Measurements from ENCODE around the gene KCNH8. TPM values are rescaled to one million over a fixed set of nuclear protein-coding genes. Genes with fewer than 3 reads are reported as not detected.

KCNH8 gene
- total RNA-seq, 2 experiments from 2014 or later = not detected

DNA sequence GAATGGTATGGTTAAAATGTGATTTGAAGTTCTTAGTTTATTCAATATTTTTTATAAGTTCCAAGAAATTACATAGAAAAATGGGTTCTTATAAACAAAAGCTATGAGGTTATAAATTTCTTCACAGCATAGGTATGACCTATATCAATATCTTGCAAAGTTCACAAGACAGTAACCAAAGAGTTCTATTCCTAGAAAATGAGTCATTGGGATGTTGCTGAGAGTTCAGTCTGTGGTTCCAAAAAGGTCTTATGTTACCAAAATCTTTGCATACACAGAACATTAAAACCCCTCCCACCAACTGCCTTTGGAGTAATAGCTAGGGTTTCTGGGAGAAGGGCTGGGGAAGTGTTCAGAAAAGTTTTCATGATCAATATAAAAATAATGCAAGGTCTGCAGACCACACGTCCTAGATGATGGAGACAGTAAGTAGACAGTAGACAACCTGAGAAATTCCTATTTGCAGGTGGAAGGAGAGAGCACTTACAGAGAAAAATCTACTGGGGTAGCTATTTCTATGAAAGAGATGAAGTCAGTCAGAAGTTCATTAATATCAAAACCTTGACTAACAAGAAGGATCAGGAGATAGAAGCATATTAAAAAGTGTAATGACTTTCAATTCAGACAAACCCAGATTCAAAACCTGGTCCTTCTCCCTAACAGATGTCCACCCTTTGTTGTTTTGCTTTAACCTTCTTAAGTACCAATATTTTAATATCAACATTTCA is 279.3 kb downstream of the KCNH8 start:
- intact Hi-C loops (cut with DNase I, micrococcal nuclease) = no loop called here
- Mint-ChIP-seq H3K27me3 (no peaks in the 10 kb centered on the region), H3K4me1 (ENCODE audit: low read depth) (no peaks in the 10 kb centered on the region), H3K36me3 (ENCODE audit: low read depth) (no peaks in the 10 kb centered on the region), H3K4me3 (no peak overlapping the region), H3K9me3 (no peaks in the 10 kb centered on the region), H3K27ac (no peak overlapping the region)
- Histone ChIP-seq H3K9me3 (ENCODE audit: control insufficient read depth in 1 of 2, insufficient read depth in 1 of 2, low read length in 2 of 2) (peaks cover 0 to 5% of the 10 kb centered on the region in 2 experiments), H3K27me3 (ENCODE audit: control insufficient read depth in 1 of 2, insufficient read depth in 2 of 2, low read length in 2 of 2) (no peaks in the 10 kb centered on the region), H3K27ac (ENCODE audit: low read depth in 1 of 2, low read length in 2 of 2) (no peak overlapping the region), H3K4me1 (ENCODE audit: insufficient read depth, low read length) (no peaks in the 10 kb centered on the region), H3K36me3 (ENCODE audit: insufficient read depth, low read length) (no peaks in the 10 kb centered on the region), H3K4me3 (ENCODE audit: low read length) (no peak overlapping the region)
- POLR2A ChIA-PET = no interaction called here
- DNase-seq = no peak
- CTCF ChIA-PET = no interaction called here
- TF ChIP-seq, protein P1, sequence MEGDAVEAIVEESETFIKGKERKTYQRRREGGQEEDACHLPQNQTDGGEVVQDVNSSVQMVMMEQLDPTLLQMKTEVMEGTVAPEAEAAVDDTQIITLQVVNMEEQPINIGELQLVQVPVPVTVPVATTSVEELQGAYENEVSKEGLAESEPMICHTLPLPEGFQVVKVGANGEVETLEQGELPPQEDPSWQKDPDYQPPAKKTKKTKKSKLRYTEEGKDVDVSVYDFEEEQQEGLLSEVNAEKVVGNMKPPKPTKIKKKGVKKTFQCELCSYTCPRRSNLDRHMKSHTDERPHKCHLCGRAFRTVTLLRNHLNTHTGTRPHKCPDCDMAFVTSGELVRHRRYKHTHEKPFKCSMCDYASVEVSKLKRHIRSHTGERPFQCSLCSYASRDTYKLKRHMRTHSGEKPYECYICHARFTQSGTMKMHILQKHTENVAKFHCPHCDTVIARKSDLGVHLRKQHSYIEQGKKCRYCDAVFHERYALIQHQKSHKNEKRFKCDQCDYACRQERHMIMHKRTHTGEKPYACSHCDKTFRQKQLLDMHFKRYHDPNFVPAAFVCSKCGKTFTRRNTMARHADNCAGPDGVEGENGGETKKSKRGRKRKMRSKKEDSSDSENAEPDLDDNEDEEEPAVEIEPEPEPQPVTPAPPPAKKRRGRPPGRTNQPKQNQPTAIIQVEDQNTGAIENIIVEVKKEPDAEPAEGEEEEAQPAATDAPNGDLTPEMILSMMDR (IDR thresholded peaks at IDR 0.05) = no peak
- ATAC-seq (ENCODE audit: poor library complexity) = no peak

DNA sequence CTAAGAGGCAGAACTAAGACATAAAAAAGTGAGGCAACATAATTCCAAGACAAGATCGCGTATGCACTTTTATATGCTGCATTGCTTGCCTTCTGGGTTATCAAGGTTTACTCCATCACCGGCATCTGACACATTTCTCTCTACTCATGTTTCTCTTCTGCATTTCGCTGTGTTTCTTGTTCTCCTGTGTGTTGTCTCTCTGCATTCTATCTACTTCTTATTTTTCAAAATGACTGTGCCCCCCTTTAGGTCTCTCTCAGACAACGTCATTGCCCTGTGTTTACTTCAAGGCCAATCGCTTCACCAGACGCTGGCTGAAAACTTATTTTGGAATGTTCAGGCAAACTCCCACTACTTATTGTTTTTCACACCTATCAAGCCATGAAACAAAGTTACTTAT is 280.4 kb downstream of the KCNH8 start:
- H3K36me3 ChIP-seq (ENCODE audit: insufficient read depth, low read length) = no peaks in the 10 kb centered on the region
- TF ChIP-seq, protein P1 (IDR thresholded peaks at IDR 0.05) = no peak
- no peak overlapping the region for H3K4me3 Mint-ChIP-seq

DNA sequence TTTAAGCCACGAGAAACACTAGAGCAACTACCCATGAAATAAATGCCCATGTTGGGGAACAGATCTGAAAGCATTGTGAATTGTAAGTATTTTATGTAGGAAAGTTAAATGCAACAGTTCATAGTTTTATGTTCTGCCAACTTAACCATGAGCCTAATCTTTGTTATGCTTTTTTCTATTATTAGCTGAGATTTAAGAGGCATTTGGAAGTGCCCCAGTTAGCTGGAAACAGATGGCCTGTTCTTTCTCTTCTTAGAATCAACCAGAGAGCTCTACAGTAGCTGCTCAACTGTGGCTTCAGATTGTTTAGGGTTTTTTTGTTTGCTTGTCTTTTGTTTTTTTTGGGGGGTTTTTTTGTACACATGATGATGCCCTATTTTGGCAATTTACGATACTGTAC is 284.4 kb downstream of the KCNH8 start:
- ATAC-seq (ENCODE audit: poor library complexity) = no peak
- Mint-ChIP-seq H3K27ac (no peak overlapping the region), H3K4me3 (no peak overlapping the region), H3K36me3 (ENCODE audit: low read depth) (no peaks in the 10 kb centered on the region), H3K4me1 (ENCODE audit: low read depth) (no peaks in the 10 kb centered on the region), H3K9me3 (no peaks in the 10 kb centered on the region), H3K27me3 (no peaks in the 10 kb centered on the region)
- Histone ChIP-seq H3K27ac (ENCODE audit: low read depth in 1 of 2, low read length in 2 of 2) (no peak overlapping the region), H3K36me3 (ENCODE audit: insufficient read depth, low read length) (no peaks in the 10 kb centered on the region), H3K27me3 (ENCODE audit: control insufficient read depth in 1 of 2, insufficient read depth in 2 of 2, low read length in 2 of 2) (no peaks in the 10 kb centered on the region), H3K9me3 (ENCODE audit: control insufficient read depth in 1 of 2, insufficient read depth in 1 of 2, low read length in 2 of 2) (peaks cover 0 to 5% of the 10 kb centered on the region in 2 experiments), H3K4me1 (ENCODE audit: insufficient read depth, low read length) (no peaks in the 10 kb centered on the region), H3K4me3 (ENCODE audit: low read length) (no peak overlapping the region)
- ChIA-PET POLR2A (no interaction called here), CTCF (no interaction called here)
- no peak for DNase-seq
- intact Hi-C loops (cut with DNase I, micrococcal nuclease) = no loop called here
- TF ChIP-seq, protein P1 (IDR thresholded peaks at IDR 0.05) = no peak

More for the DNA sequence above, 280.4 kb downstream of the KCNH8 start:
- Mint-ChIP-seq H3K27ac (no peak overlapping the region), H3K4me1 (ENCODE audit: low read depth) (no peaks in the 10 kb centered on the region), H3K9me3 (no peaks in the 10 kb centered on the region), H3K27me3 (no peaks in the 10 kb centered on the region), H3K36me3 (ENCODE audit: low read depth) (no peaks in the 10 kb centered on the region)
- Histone ChIP-seq H3K9me3 (ENCODE audit: control insufficient read depth in 1 of 2, insufficient read depth in 1 of 2, low read length in 2 of 2) (peaks cover 0 to 5% of the 10 kb centered on the region in 2 experiments), H3K27ac (ENCODE audit: low read depth in 1 of 2, low read length in 2 of 2) (no peak overlapping the region), H3K4me3 (ENCODE audit: low read length) (no peak overlapping the region), H3K27me3 (ENCODE audit: control insufficient read depth in 1 of 2, insufficient read depth in 2 of 2, low read length in 2 of 2) (no peaks in the 10 kb centered on the region), H3K4me1 (ENCODE audit: insufficient read depth, low read length) (no peaks in the 10 kb centered on the region)
- intact Hi-C loops (cut with DNase I, micrococcal nuclease) = no loop called here
- POLR2A ChIA-PET = no interaction called here
- DNase-seq = no peak
- ATAC-seq (ENCODE audit: poor library complexity) = no peak
- CTCF ChIA-PET = interaction anchor here (0.6 kb wide), 1 partner anchor 279 kb away, joined by 3 read pairs; no protein-coding TSS in a partner anchor
